GM19238 (cell line): ENCODE measurements around the gene RBFOX2.

Experiments
- DNase-seq: peaks from one replicate; pipeline ENCODE4 v3.0.0; 2011; ENCODE audit warnings: low spot score; ENCODE audit not compliant: insufficient read length

Gene RBFOX2

DNA sequence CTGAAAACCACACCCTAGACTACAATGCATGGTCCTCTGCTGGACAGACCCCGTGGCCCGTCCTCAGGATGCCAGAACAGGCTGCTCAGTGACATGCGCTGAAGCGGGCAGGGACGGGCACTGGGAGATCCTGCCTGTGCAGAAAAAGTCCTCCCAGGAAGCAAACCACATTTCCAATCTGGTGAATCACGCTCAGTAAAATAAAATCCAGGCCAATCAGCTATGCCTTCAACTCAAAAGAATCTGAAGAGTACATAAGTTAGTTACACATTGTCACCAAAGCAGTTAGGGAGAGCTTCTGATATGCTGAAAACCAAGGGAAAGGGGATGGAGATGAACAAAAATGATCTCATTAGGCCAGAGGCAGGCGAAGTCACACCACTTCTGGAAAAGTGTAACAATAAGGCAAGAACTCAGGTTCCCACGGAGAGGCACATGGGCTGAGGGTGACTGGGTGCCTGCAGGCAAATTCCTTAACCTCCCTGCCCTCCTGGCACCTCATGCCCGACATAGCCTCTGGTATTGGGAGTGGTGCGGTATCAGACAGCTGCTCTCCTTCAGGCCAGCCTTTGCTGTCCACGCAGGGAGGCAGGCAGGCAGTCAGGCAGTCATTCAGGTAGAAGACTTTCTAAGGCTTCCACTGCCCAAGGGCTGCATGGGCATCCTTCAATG lies 244.5 kb downstream of the RBFOX2 start:
- no peak for DNase-seq

DNA sequence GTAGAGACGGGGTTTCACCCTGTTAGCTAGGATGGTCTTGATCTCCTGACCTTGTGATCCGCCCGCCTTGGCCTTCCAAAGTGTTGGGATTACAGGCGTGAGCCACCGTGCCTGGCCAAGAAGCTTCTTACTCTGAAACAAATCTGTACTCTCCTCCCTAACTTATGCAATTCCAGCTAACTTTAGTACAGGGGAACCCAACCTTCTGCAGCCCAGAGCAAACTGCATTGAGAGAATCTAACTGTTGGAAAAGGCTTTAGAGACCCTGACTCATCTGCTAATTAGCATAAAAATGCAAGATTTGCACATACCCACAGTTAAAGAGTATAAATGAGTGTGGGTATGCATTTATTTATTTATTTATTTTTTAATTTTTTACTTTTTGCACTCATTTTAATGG lies 246.1 kb downstream of the RBFOX2 start:
- DNase-seq, result no peak

DNA sequence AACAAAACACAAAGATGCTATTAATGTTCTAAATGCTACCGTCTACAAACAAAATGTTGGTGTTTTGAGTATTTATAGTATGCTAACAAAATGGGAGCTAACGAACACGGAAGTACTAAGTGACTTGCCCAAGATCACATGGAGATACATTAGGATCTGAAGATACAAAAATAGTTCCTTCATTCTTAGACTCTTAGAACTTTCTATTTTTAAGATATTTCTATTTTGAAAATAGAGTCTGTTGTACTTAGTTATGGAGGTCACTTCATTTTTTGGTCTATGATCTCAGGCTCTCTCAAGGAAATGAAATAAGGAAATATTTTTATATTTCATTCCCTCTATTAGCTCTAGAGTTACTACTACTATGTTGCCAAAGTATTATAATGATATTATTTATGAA lies 246.7 kb downstream of the RBFOX2 start:
- no peak for DNase-seq

DNA sequence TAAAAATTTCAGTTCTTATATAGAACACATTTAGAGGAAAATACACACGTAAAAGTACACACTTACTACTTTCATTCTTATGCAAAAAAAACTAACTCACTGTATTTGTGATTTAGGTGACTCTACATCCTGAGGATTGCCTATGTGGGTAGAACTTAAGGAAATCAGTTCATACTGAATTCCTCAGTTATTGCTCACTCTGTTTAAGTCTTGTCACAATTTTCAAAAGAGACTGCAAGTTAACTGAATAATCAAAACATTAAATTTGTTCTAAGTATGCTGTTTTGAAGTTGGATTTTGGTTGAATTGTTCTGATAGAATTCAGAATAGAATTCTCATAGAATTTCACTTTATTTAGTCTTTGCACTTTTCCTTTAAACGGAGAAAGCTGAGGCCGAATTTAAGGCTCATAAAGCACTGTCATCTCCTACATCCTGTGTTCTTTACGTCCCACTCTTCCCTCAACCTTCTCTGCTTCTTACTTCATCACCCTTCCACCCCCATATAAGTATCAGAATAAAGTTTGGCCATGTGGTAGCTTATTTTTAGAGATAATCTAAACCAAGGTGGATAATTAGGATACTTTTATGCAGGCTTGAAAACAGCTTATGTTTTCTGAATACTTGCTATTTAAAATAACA lies 251.2 kb downstream of the RBFOX2 start:
- DNase-seq, result no peak

DNA sequence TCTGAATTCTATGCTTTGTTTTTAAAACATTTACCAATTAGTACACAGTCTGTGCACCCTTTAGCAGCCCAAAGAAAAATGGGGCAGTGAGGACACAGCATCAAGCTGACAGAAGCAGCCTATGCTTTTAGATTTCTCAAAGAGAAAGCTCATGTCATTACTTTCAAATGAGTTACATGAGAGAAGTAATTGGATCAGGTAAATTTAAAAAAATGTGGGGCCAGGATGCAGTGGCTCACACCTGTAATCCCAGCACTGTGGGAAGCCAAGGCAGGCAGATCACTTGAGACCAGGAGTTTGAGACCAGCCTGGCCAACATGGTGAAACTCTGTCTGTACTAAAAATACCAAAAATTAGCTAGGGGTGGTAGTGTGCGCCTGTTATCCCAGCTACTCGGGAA lies 253.3 kb downstream of the RBFOX2 start:
- DNase-seq, result no peak

DNA sequence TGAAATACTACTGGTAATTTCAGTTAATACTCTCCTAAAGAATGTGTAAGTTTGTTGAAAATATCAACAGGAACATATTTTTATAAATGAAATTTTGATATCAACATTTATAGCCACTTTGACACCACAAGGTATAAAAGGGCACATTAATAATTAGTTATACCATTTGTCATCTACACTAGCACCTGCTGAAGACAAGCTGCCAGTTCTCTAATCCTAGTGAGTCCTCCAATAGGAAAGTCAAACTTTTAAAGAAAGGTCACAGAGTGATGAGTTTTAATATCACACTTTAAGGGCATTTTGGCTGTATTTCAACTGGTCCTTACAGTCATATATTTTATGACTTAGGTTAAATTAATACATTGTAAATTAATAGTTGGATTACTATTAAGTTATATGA lies 258.6 kb downstream of the RBFOX2 start:
- no peak for DNase-seq

DNA sequence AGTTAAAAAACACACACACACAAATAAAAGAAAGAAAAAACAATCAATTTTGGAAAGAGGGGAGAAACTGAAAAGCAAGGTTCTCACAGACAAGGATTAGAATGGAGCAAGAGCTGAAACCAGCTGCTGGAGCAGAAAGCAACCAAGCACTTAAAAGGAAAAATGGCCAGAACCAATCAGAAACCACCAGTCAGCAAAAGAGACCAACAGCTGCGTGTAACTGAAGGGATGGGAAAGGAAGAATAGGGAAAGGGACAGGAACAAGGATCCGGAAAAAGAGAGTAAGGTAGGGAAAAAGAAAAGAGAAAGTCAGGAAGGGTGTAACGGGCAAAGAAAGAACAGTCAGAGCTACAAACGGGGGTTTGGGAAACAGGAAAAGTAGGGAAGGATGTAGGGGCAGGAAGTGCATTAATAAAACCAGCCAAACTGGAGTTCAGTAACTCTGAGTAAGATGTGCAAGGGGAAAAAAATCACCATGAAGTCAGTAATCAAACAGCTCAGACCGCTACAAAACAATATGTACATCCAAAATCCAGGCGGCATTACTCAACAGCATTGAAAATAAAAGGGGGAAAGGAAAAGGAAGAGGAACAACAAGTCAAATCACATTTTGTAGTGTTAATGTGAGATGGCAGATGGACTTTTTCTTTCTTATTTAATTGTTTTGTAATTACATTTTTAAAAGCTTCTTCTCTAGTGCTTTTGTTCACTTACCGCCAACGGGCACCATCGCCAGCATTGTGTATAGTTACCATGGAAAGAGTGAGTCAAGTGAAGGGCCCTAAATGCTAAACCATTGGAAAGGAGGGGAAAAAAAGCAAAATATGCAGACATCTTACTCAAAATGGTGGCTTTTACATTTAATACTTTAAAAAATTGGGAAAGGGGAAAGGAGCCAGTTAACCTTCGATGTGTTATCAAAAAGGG lies 261.7 kb downstream of the RBFOX2 start:
- DNase-seq, result no peak

DNA sequence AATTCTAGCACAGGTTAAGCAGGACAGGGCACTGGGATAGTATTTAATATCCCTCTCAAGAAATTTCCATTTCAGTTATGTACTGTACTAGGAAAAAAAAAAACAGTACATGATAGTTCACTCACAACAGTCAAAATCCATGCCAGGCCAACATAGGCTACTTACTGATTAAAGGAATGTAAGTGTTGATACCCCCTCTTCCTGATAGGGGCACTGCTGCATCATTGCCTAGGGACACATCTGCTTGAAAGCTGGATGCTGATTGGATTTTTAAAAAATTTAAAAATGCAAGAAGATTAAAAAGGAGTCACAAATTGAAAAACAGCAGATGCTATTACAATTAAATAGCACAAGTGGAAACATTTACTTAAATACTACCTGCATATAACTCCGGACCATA lies 267.6 kb downstream of the RBFOX2 start:
- no peak for DNase-seq

DNA sequence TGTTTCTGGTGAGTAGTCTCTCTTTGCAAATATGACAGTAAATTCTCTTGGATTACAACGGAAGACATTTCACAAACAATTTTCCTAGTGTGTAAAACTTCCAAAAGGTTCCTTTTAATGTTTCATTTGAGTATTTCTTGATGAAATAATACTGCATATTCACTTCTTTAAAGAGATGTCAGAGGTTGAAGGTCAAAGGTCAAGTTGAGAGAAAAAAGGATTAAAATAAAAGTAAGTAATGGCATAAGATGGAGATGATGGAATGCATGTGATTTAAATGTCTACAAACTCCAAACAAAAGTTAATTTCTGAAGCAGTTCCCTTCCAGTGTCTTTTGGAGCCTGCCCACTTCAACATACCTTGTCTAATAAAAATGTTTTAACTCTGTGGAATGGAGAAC lies 270.2 kb downstream of the RBFOX2 start:
- DNase-seq, result no peak

DNA sequence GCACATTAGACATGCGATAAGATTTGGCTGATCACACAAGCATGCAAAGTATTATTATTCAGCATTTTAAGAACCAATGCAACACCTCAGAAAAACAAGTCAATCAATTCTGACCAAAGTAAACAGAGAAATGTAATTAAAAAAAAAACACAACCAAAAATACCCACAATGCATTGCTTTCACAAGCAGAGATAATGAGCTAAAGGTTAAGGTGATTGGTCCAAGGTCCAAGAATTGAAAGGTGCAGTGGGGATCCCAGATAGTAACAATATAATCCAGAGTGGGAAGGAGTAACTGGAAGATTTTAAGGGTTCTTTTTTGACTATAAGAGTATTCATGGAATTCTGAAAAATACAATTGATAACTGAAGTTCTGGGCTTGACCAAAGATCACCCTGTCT lies 271.9 kb downstream of the RBFOX2 start:
- no peak for DNase-seq

DNA sequence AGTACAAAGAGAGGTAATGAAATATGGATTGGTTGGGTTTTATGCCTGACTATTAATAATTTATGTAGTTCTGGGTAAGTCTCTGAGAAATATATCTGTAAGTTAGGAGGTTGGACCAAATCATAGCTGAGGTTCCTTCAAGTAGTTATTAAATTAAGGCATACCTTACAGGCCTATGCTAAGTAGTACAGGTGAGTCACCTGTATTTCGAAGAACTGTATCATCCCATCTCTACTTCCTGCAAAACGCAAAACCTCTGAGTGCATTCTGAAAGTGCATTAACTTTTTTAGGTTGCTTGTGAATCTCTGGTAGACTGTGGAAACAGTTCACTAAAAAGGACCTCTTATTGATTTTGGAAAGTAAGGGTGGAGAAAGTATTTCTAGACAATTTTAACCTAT lies 273.9 kb downstream of the RBFOX2 start:
- DNase-seq, result no peak

DNA sequence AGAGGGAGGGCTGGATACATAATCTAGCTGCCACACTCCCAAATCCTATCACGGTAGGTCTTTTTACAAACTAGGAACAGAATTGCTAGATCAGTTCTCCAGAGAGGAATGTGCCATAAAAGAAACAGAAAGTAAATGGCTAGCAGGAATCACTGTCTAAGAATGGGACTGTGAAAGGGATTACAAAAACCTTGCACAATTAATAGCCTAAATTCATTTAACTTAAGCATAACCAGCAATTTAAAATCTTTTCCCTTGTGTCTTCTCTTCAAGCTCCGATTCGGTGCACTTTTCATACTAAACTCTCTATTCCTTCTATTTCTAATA lies 275.8 kb downstream of the RBFOX2 start:
- no peak for DNase-seq

DNA sequence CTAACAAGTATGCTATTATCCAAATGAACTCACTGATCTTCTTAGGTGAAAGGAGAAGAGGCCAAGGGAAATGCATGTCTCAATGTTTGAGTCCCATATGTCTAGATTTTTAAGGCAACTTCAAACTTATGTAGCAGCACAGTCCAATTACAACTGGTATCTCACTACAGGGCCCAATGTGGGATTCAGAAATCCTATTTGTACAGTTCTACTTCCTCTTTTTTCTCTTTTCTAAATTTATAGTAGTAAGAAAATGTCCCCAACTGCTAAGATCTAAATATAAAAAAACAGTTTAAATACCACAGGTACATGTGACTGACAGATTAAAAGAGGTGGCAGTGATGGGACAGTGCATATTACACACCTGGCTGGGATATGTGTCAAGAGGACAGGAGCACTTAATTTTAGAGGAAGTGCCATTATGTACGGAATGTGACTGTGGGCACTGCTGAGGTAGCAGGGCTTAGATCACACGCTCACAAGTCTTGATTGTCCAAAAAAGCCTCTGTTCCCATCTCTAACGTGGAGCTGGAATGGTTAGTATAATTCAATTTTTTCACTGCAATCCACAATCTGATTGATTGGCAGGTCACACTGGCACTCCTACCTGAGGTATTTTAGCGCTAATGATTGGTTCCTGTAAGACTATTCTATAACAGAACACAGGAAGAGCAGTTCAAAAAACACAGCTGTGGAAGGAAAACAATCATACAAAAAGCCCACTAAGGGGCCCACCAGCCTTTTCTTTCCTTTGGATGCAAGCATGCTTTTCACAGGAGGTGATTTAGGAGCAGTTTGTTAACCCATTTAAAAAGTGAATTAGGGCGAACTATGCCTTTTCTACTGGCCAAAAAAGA lies 276.4 kb downstream of the RBFOX2 start:
- no peak for DNase-seq

DNA sequence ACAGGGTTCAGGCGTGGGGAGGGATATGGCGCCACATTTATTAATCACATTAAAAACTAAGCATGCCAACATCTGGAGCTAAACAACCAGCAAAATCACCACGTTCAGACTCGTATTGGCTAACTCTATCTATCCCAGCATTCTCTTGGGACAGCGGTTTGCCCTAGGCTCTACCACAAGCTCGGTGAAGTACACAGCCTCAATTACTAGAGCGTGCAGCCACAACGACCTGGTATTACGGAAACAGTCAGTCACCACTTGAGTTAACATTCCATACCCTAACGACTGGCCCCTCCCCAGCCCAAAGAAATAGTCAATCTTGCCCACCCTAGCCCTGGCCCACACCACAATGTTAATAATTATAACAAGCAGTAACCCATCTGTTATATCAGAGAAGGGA lies 278.8 kb downstream of the RBFOX2 start:
- peak; percentile 16 for DNase-seq

DNA sequence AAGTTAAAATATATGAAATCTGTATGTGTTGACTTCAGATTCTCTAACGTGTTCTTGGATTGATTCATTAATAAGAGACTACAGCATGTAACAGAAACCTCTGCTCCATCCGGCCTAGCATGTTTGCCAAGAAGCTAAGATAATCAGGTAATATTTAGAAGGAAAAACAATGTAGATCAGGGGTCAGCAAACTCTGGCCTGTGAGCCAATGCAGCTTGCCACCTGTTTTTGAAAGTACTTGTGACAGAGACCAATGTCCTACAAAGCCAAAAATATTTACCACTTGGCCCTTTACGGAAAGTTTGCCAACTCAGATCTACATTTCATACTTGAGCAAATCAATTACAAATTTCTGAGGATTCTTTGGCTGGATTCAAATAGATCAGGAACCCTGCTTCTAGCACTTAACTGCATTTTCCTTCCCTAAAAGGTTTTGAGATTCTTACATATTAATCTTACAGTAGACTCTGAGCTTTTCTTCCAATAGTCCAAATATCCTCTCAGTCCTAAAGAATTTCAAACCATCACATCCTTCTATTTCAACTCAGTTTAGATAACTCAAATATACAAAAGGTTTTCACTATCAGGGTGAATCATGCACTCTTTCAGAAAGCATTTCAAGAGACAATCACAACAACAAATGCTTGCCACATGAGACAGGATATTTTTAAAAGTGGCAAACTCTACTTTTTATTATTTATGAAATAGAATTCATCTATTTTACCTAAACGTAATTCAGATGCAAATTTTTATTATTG lies 281.5 kb downstream of the RBFOX2 start:
- DNase-seq, result no peak

DNA sequence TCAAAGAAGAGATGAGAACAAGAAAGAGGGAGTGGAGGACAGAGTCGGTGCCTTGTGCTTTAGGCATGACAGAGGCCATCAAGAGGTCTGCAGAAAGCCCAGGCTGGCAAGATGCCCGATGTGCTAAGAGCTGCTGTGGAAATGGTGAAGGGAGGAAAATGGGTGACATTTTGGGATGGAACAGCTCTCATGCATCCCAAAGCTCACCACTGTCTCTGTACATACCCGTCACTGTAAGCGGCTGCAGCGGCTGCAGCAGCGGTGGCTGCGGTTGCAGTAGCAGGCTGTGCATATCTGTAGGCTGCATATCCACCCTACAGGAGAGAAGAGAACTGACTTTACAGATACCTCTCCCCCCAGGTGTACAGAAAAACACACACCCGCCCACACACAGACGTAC lies 282.4 kb downstream of the RBFOX2 start:
- DNase-seq, result no peak

DNA sequence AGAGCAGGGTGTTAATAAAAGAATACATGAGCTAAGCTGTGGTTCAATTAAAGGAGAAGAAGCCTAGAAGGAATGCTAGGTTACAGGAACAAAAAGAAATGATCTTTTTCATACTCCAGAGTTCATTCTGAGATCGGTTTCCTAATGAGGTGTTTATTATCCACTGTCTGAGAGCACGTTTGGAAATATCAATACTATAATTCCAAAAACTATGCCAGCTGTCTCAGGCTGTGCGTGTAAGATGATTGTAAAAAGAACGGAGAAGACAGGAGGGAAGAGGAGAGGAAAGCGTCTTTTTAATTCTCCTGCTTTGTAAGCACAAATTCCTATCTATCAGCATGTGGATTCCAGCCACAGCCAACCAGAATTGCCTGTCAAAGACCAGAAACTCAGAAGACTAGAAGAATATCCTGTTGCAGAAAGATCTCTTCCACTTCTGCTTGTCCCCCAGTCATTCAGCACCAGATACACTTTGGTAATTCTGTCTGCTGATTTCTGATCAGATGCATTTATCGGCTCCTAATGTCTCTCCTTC lies 285.2 kb downstream of the RBFOX2 start:
- DNase-seq, result no peak

DNA sequence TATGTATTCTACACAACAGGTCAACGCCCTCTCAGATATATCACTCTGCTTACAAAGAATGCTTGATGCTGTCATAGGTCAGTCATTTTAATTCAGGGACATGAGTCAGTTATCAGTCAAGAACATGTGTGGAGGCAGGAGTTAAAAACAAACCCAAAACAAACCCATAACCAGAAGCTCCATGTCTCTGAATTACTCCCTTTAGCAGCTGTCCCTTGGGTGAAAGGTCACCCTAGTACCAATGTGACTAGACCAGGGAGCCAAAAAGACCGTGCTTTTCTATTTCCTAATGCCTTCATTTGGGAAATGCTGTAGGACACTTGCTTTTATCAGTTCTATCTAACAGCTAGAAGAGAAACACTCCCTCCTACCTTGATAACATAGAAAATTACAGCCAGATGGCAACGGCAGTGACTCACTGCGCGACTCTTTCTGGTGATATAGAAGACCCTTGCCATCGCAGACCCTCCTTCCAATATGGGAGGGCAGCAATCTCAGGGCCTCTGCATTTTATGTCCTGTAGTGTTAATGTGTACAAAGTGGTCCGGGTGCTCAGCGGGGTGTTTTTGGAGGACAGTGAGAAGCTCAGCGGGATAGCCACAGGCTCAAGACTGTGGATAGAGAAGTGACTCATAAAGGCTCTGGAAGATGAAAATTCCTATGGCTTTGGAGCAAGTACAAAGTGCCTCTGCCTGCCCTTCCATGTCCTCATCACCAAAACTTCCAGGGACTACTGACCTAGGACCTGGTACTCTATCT lies 286.1 kb downstream of the RBFOX2 start:
- no peak for DNase-seq

DNA sequence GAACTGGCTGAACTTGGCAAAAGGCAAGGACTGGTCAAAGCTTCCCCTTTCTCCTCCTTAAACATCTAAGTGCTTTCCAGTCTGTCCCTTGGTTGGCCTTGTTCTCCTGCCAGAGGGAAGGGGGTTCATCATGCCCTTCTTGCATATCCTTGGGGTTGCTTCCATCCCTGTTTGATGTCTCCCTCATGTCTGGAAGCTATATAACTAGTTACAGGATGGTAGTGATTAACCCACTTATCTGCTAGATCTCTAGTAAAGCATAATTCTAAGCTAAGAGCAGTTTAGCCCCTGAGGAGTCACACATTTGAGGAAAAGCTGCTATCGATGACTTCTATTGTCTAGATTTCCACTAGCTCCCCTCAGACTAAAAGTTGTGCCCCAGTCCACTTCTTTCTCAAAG lies 288.0 kb downstream of the RBFOX2 start:
- no peak for DNase-seq

DNA sequence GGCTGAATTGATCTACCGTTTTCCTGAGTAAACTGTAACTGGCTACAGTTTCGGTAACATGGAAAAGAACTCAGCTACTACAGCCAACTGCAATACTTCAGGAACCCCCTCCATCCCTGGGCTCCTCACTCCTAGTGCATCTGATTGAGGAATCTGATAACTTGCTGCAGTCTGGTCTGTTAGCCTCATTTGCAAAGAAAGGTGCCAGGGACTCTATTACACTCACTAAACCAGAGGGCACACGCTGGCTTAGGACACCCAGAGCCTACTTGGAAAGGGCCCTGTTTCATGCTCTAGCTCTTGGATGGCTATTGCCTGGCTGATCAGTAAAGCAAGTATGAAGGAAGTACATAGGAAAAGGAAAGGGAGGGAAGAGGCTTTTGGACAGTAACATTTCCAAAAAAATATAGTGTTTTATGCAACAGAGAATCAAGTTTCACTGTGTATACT lies 288.7 kb downstream of the RBFOX2 start:
- no peak for DNase-seq
